ENCODE data around the gene IFIT5. TPM values are rescaled to one million over a fixed set of nuclear protein-coding genes. Genes with fewer than 3 reads are reported as not detected.
"Not testable (repeated sequence)": the region's sequence is repeated elsewhere in the genome, so short reads cannot be mapped to it uniquely, and the experiment has no call there.

IFIT5 gene
- total RNA-seq, 1 donor from 2014 or later: 42.9 TPM

DNA sequence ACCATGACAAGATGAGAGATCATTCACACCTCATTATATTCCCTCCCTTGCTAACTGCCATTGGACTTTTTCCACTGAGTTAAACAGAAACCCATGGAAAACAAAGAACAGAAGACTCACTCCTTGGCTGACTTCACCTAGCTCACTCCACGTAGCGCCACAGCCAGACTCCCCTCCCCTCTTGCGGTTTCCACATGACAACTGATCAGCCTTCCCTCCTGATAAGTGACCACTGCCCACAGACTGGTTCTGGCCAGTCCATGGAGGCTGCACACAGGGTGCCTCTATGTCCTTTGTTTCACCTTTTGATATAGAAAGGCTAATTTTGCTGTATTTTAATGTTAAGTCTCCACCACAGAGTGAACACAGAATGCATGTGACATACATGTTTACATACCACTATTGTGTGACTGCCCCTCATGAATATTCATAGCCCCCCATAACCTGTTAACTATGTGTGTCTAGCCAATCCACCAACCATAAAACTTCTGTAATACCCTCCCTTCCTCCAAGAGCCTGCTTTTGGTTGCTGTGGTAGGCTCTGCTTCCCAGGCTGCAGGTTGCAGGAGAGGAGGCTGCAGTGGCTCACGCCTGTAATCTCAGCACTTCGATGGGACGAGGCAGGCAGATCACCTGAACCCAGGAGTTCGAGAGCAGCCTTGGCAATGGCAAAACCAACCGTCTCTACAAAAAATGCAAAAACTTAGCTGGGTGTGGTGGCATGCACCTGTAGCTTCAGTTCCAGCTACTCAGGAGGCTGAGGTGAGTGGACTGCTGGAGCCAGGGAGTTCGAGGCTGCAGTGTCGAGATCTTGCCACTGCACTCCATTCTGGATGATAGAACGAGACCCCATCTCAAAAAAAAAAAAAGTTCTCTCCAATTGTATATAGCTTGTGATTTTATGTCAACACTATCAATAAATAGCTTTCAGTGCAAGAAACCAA is 10.0 kb upstream of the IFIT5 start:
- Histone ChIP-seq H3K4me1 (ENCODE audit: insufficient read depth, low read length) (no peaks in the 10 kb centered on the region), H3K36me3 (ENCODE audit: insufficient read depth, low read length) (no peaks in the 10 kb centered on the region), H3K27ac (ENCODE audit: low read depth, low read length) (no peak overlapping the region), H3K27me3 (ENCODE audit: insufficient read depth, low read length) (no peaks in the 10 kb centered on the region), H2AFZ (ENCODE audit: low read depth, low read length) (no peak overlapping the region), H3K4me2 (ENCODE audit: low read length) (no peak overlapping the region), H3K79me2 (ENCODE audit: insufficient read depth, low read length) (no peaks in the 10 kb centered on the region), H3K9ac (ENCODE audit: low read length) (no peak overlapping the region), H3K9me3 (ENCODE audit: insufficient read depth, low read depth, low read length) (no peaks in the 10 kb centered on the region), H4K20me1 (ENCODE audit: insufficient read depth, low read length) (no peaks in the 10 kb centered on the region), H3K4me3 (ENCODE audit: insufficient read depth, low read depth, low read length) (no peak overlapping the region)
- H3K27me3 Mint-ChIP-seq (ENCODE audit: low read depth, unreplicated experiment): no peaks in the 10 kb centered on the region
- DNase-seq (ENCODE audit: low read depth) (peak; percentile 51), FAIRE-seq (no peak)
- TF ChIP-seq, protein P1, sequence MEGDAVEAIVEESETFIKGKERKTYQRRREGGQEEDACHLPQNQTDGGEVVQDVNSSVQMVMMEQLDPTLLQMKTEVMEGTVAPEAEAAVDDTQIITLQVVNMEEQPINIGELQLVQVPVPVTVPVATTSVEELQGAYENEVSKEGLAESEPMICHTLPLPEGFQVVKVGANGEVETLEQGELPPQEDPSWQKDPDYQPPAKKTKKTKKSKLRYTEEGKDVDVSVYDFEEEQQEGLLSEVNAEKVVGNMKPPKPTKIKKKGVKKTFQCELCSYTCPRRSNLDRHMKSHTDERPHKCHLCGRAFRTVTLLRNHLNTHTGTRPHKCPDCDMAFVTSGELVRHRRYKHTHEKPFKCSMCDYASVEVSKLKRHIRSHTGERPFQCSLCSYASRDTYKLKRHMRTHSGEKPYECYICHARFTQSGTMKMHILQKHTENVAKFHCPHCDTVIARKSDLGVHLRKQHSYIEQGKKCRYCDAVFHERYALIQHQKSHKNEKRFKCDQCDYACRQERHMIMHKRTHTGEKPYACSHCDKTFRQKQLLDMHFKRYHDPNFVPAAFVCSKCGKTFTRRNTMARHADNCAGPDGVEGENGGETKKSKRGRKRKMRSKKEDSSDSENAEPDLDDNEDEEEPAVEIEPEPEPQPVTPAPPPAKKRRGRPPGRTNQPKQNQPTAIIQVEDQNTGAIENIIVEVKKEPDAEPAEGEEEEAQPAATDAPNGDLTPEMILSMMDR (IDR thresholded peaks at IDR 0.05; ENCODE audit: insufficient read depth, low read depth, low read length): no peak
- TF ChIP-seq EZH2 (IDR thresholded peaks at IDR 0.05; ENCODE audit: insufficient read depth, low read length): no peak
- peaks cover 5% of the 10 kb centered on the region for H3K9me3 Mint-ChIP-seq (ENCODE audit: unreplicated experiment)
- H3K4me1 Mint-ChIP-seq (ENCODE audit: low read depth, unreplicated experiment): peaks cover 29% of the 10 kb centered on the region
- peak overlapping the region; percentile 66 for H3K4me3 Mint-ChIP-seq (ENCODE audit: unreplicated experiment)
- H3K27ac Mint-ChIP-seq (ENCODE audit: unreplicated experiment): no peak overlapping the region
- H3K36me3 Mint-ChIP-seq (ENCODE audit: low read depth, unreplicated experiment): peaks cover 48% of the 10 kb centered on the region

GRCh38 chr10:89406178-89406577 is 8.2 kb upstream of the IFIT5 start:
- H3K9me3 ChIP-seq (ENCODE audit: insufficient read depth, low read depth, low read length); H2AFZ ChIP-seq (ENCODE audit: low read depth, low read length); H3K9me3 Mint-ChIP-seq (ENCODE audit: unreplicated experiment); H3K27me3 ChIP-seq (ENCODE audit: insufficient read depth, low read length); H3K4me1 ChIP-seq (ENCODE audit: insufficient read depth, low read length); H3K79me2 ChIP-seq (ENCODE audit: insufficient read depth, low read length); H3K4me3 ChIP-seq (ENCODE audit: insufficient read depth, low read depth, low read length); FAIRE-seq; H3K4me3 Mint-ChIP-seq (ENCODE audit: unreplicated experiment); DNase-seq (ENCODE audit: low read depth); H3K27ac ChIP-seq (ENCODE audit: low read depth, low read length); H3K4me2 ChIP-seq (ENCODE audit: low read length); H3K27ac Mint-ChIP-seq (ENCODE audit: unreplicated experiment); H3K36me3 ChIP-seq (ENCODE audit: insufficient read depth, low read length); H3K9ac ChIP-seq (ENCODE audit: low read length); H4K20me1 ChIP-seq (ENCODE audit: insufficient read depth, low read length); H3K27me3 Mint-ChIP-seq (ENCODE audit: low read depth, unreplicated experiment): not testable (repeated sequence)
- peaks cover 16% of the 10 kb centered on the region for H3K4me1 Mint-ChIP-seq (ENCODE audit: low read depth, unreplicated experiment)
- peaks cover 43% of the 10 kb centered on the region for H3K36me3 Mint-ChIP-seq (ENCODE audit: low read depth, unreplicated experiment)

DNA sequence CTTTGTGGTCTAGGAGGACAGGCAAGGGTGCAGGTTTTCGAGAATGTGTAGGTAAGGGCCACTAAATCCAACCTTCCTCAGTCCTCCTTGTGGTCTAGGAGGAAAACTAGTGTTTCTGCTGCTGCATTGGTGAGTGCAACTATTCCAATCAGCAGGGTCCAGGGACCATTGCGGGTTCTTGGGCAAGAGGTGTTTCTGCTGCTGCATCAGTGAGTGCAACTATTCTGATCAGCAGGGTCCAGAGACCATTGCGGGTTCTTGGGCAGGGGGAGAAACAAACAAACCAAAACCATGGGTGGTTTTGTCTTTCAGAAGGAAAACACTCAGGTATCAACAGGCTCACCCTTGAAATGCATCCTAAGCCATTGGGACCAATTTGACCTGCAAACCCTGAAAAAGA is 6.6 kb upstream of the IFIT5 start:
- not testable (repeated sequence) for DNase-seq (ENCODE audit: low read depth)

GRCh38 chr10:89409282-89409681 is 5.1 kb upstream of the IFIT5 start:
- not testable (repeated sequence) for H3K9me3 ChIP-seq (ENCODE audit: insufficient read depth, low read depth, low read length); H3K27me3 Mint-ChIP-seq (ENCODE audit: low read depth, unreplicated experiment); H2AFZ ChIP-seq (ENCODE audit: low read depth, low read length); FAIRE-seq; H3K27ac ChIP-seq (ENCODE audit: low read depth, low read length); H3K27ac Mint-ChIP-seq (ENCODE audit: unreplicated experiment); H3K4me2 ChIP-seq (ENCODE audit: low read length); H3K4me1 ChIP-seq (ENCODE audit: insufficient read depth, low read length); DNase-seq (ENCODE audit: low read depth); H3K4me3 Mint-ChIP-seq (ENCODE audit: unreplicated experiment); H3K79me2 ChIP-seq (ENCODE audit: insufficient read depth, low read length); H3K4me1 Mint-ChIP-seq (ENCODE audit: low read depth, unreplicated experiment); H3K4me3 ChIP-seq (ENCODE audit: insufficient read depth, low read depth, low read length); H3K9ac ChIP-seq (ENCODE audit: low read length); H4K20me1 ChIP-seq (ENCODE audit: insufficient read depth, low read length); H3K27me3 ChIP-seq (ENCODE audit: insufficient read depth, low read length); H3K36me3 ChIP-seq (ENCODE audit: insufficient read depth, low read length)
- peaks cover 41% of the 10 kb centered on the region for H3K36me3 Mint-ChIP-seq (ENCODE audit: low read depth, unreplicated experiment)
- peaks cover 10% of the 10 kb centered on the region for H3K9me3 Mint-ChIP-seq (ENCODE audit: unreplicated experiment)

More for the DNA sequence above, 6.6 kb upstream of the IFIT5 start:
- not testable (repeated sequence) for H2AFZ ChIP-seq (ENCODE audit: low read depth, low read length); H3K36me3 ChIP-seq (ENCODE audit: insufficient read depth, low read length); H3K27me3 Mint-ChIP-seq (ENCODE audit: low read depth, unreplicated experiment); H3K4me3 ChIP-seq (ENCODE audit: insufficient read depth, low read depth, low read length); H3K4me1 ChIP-seq (ENCODE audit: insufficient read depth, low read length); H4K20me1 ChIP-seq (ENCODE audit: insufficient read depth, low read length); H3K27ac Mint-ChIP-seq (ENCODE audit: unreplicated experiment); H3K4me3 Mint-ChIP-seq (ENCODE audit: unreplicated experiment); FAIRE-seq; H3K27ac ChIP-seq (ENCODE audit: low read depth, low read length); H3K9ac ChIP-seq (ENCODE audit: low read length); H3K27me3 ChIP-seq (ENCODE audit: insufficient read depth, low read length); H3K9me3 Mint-ChIP-seq (ENCODE audit: unreplicated experiment); H3K4me2 ChIP-seq (ENCODE audit: low read length); H3K79me2 ChIP-seq (ENCODE audit: insufficient read depth, low read length); H3K9me3 ChIP-seq (ENCODE audit: insufficient read depth, low read depth, low read length)
- Mint-ChIP-seq H3K36me3 (ENCODE audit: low read depth, unreplicated experiment) (peaks cover 51% of the 10 kb centered on the region), H3K4me1 (ENCODE audit: low read depth, unreplicated experiment) (peaks cover 13% of the 10 kb centered on the region)

DNA sequence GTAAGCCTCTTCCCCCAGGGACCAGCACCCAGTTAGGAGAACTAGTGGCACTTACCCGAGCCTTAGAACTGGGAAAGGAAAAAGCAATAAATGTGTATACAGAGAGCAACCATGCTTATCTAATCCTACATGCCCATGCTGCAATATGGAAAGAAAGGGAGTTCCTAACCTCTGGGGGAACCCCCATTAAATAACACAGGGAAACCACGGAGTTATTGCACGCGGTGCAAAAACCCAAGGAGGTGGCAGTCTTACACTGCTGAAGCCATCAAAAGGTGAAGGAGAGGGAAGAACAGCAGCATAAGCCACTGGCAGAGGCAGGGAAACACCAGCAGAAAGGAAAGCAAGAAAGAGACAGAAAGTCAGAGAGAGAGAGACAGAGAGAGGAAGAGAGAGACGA is 3.8 kb upstream of the IFIT5 start:
- H3K27ac Mint-ChIP-seq (ENCODE audit: unreplicated experiment); DNase-seq (ENCODE audit: low read depth); H3K4me3 ChIP-seq (ENCODE audit: insufficient read depth, low read depth, low read length); H3K4me1 ChIP-seq (ENCODE audit: insufficient read depth, low read length); H4K20me1 ChIP-seq (ENCODE audit: insufficient read depth, low read length); H3K27me3 Mint-ChIP-seq (ENCODE audit: low read depth, unreplicated experiment); FAIRE-seq; H2AFZ ChIP-seq (ENCODE audit: low read depth, low read length); H3K4me1 Mint-ChIP-seq (ENCODE audit: low read depth, unreplicated experiment); H3K9ac ChIP-seq (ENCODE audit: low read length); H3K9me3 ChIP-seq (ENCODE audit: insufficient read depth, low read depth, low read length); H3K4me2 ChIP-seq (ENCODE audit: low read length); H3K79me2 ChIP-seq (ENCODE audit: insufficient read depth, low read length); H3K27ac ChIP-seq (ENCODE audit: low read depth, low read length); H3K27me3 ChIP-seq (ENCODE audit: insufficient read depth, low read length); H3K36me3 ChIP-seq (ENCODE audit: insufficient read depth, low read length); H3K4me3 Mint-ChIP-seq (ENCODE audit: unreplicated experiment): not testable (repeated sequence)
- H3K9me3 Mint-ChIP-seq (ENCODE audit: unreplicated experiment): peaks cover 13% of the 10 kb centered on the region
- H3K36me3 Mint-ChIP-seq (ENCODE audit: low read depth, unreplicated experiment): peaks cover 36% of the 10 kb centered on the region

All from astrocyte (in vitro differentiated cells and primary cell).